IPS-20b (cell line): ENCODE results near the gene IL9.

Source experiments
- H3K27ac ChIP-seq: one replicate; pipeline ENCODE4 v1.5.1; 2013; ENCODE audit warnings: low read length
- H3K27me3 ChIP-seq: 2 replicates; pipeline ENCODE4 v1.6.1; 2013; ENCODE audit warnings: mild to moderate bottlenecking, low read length, inconsistent platforms; ENCODE audit not compliant: insufficient read depth
- H3K36me3 ChIP-seq: 2 replicates; pipeline ENCODE4 v1.6.1; 2013; ENCODE audit warnings: low read depth, mild to moderate bottlenecking, inconsistent platforms, low read length, moderate library complexity; ENCODE audit not compliant: insufficient read depth
- H3K4me1 ChIP-seq: 2 replicates; pipeline ENCODE4 v1.6.1; 2013; ENCODE audit warnings: mild to moderate bottlenecking, control low read depth, inconsistent platforms, low read length, moderate library complexity; ENCODE audit not compliant: insufficient read depth
- H3K4me3 ChIP-seq: 2 replicates; pipeline ENCODE4 v1.5.1; 2013; ENCODE audit warnings: mild to moderate bottlenecking, low read length, inconsistent platforms
- H3K9ac ChIP-seq: 2 replicates; pipeline ENCODE4 v1.6.1; 2013; ENCODE audit warnings: low read depth, mild to moderate bottlenecking, inconsistent platforms, low read length, moderate library complexity
- H3K9me3 ChIP-seq: 2 replicates; pipeline ENCODE4 v1.6.1; 2013; ENCODE audit warnings: mild to moderate bottlenecking, low read depth, low read length, inconsistent platforms; ENCODE audit not compliant: insufficient read depth

Gene IL9

DNA sequence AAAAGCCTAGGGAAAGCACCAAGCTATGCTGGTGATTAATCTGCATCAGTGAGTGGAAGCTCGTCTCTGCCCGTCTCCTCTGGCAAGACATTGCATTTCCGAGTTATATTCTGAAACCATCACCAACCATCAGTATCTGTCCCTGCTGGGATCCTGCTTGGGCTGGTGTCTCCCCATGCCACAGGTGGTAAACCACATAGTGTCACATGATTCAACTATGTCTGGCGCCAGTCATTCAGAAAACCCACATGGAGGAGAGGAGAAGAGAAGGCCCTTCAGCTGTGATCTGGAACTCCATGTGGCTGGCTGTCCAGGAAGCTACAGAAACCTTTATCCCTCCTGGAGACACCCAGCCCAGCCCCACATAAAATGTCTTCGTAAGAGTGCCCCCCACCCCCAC, 4.8 kb downstream of the IL9 start:
- peaks cover 19% of the 10 kb centered on the region for H3K27me3 ChIP-seq
- no peaks in the 10 kb centered on the region for H3K4me1 ChIP-seq
- no peak overlapping the region for H3K27ac ChIP-seq
- no peak overlapping the region for H3K4me3 ChIP-seq
- H3K36me3 ChIP-seq, result no peaks in the 10 kb centered on the region
- no peak overlapping the region for H3K9ac ChIP-seq
- no peaks in the 10 kb centered on the region for H3K9me3 ChIP-seq

DNA sequence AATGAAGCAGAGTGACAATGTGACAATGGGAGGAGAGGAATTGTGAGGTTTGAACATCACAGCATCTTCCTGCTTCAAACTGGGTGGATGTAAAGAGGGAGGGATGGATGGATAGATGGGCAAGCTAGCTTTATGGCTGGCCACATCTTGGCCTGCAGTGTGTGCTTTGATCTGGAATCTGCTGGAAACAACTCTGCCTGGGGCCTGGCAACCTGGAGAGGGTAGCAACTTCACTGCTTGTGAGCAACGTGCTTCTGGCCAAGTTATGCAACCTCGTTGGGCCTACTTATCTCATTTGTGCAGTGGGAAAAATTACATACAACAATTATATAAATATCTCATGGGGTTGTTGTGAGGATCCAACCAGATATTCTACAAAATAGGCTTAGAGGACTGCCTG, 5.3 kb downstream of the IL9 start:
- Histone ChIP-seq H3K27ac (no peak overlapping the region), H3K9ac (no peak overlapping the region), H3K27me3 (peaks cover 19% of the 10 kb centered on the region), H3K4me1 (no peaks in the 10 kb centered on the region), H3K9me3 (no peaks in the 10 kb centered on the region), H3K36me3 (no peaks in the 10 kb centered on the region), H3K4me3 (no peak overlapping the region)

DNA sequence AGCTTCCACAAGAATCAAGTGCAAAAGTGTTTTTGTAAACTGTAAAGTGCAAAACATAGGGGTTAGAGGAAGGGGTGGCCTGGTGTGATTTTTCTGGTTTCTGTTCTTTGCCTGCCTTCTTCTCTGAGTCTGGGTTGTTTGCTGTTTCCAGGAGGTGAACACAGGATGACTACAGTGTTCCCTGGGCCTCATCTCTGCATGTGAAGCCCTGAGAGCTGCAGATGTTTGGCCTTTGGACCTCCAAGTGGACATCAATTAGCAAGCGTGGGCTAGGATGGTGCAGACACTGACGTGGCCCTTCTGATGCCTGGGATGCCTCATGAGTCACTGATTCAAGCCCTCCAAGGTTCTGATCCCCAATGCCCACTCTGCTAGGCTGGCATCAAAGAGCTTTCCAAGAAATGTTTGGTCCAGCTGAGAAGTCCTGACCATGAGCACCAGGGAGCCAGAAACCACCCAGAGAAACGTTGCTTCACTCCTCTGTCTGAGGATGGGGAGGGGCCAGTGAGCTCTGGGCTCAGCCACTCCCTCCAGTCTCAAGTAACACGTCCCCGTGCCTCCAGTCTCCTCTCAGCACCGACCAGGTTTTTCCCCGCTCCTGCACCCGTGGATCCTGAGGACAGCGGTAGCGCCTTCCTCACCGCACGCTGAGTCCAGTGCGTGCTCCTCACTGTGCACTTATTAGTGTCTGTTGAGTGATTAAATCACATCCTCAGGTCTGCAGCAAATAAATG, 7.6 kb downstream of the IL9 start:
- no peak overlapping the region for H3K9ac ChIP-seq
- H3K27me3 ChIP-seq, result peaks cover 19% of the 10 kb centered on the region
- H3K9me3 ChIP-seq, result no peaks in the 10 kb centered on the region
- peak overlapping the region; percentile 33; the same call in 1 of the 2 replicates for H3K4me3 ChIP-seq
- H3K36me3 ChIP-seq, result no peaks in the 10 kb centered on the region
- H3K4me1 ChIP-seq, result no peaks in the 10 kb centered on the region
- no peak overlapping the region for H3K27ac ChIP-seq

DNA sequence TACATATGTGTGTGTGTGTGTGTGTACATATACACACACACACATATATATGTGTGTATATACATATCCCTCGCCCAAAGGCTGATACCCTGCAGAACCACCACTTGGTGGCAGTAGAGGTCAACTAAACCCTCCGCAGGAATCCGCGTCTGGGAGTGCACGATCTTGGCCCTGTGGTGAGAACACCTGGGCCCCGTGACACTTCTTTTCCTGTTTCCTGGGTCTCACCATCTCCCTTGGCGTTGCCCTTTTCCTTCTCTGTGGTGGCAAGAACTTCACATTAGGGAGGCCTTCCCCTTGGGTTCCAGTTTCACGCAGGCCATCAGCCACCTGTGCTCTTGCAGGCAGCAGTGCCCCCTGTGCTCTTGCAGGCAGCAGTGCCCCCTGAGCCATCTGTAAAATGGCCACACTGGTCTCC, 8.2 kb downstream of the IL9 start:
- H3K9me3 ChIP-seq, result no peaks in the 10 kb centered on the region
- no peaks in the 10 kb centered on the region for H3K36me3 ChIP-seq
- no peak overlapping the region for H3K27ac ChIP-seq
- no peak overlapping the region for H3K9ac ChIP-seq
- H3K4me1 ChIP-seq, result no peaks in the 10 kb centered on the region
- H3K27me3 ChIP-seq, result peaks cover 19% of the 10 kb centered on the region
- H3K4me3 ChIP-seq, result peak overlapping the region; percentile 33

DNA sequence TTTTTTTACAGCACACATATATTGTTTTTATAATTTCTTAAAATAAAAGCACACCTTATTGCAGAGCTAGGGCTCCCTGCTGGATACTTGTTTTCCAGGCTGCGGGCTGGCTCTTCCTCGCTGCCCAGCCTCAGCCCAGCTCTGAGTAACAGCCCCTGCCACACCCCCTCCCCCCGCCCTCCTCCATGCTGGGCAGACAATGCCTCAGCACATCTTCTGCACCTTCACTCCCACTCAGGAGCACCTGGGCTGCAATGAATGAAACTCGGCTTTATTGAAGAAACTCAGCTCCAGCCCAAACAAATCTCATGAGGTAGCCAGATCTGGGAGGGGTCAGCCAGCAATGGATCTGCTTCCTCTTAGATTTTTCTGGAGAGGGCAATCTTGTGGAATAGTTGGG, 9.5 kb downstream of the IL9 start:
- no peak overlapping the region for H3K27ac ChIP-seq
- no peaks in the 10 kb centered on the region for H3K9me3 ChIP-seq
- H3K4me1 ChIP-seq, result no peaks in the 10 kb centered on the region
- no peak overlapping the region for H3K9ac ChIP-seq
- peaks cover 19% of the 10 kb centered on the region for H3K27me3 ChIP-seq
- no peak overlapping the region for H3K4me3 ChIP-seq
- H3K36me3 ChIP-seq, result no peaks in the 10 kb centered on the region

DNA sequence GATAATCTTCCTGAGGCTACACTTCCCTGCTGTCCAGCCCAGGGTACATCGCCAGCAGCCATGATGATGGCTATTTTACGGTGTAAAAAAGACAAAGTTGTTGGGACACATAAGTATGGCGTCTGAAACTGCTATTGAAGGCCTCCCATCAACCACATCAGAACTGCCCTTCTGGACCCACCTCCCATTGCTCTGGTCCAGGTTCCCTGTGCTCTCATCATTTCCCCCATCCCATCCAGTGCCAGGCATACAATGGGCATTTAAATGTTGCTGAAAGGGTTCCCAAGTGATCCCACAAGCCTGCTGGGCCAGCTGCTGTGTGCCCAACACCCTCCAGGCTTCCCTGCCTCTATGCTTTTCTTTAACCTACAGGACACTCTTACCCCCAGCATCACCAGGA, 10.6 kb downstream of the IL9 start:
- Histone ChIP-seq H3K27me3 (peaks cover 19% of the 10 kb centered on the region), H3K9me3 (no peaks in the 10 kb centered on the region), H3K4me1 (no peaks in the 10 kb centered on the region), H3K36me3 (no peaks in the 10 kb centered on the region), H3K4me3 (no peak overlapping the region), H3K27ac (no peak overlapping the region), H3K9ac (no peak overlapping the region)

DNA sequence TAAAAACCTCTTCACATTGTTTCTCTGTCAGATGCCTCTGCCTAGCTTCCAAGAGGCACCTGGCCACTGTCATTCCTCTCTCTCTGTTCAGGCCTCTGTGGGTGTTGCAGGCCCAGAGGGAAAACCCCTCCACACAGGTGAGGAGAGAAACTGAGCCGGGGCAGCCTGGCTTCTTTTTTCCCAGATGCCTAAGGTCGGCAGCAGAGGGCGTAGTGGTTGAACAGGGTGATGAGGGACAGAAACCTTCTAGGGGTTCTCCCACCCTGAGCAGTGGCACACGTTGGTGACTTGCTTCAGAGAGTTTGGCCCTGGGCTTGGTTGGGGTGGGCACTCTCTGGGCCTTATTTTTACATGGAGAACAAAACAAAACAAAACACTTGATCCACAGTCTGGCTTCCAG, 12.2 kb downstream of the IL9 start:
- H3K36me3 ChIP-seq, result no peaks in the 10 kb centered on the region
- no peak overlapping the region for H3K27ac ChIP-seq
- no peak overlapping the region for H3K9ac ChIP-seq
- no peaks in the 10 kb centered on the region for H3K9me3 ChIP-seq
- peaks cover 11% of the 10 kb centered on the region for H3K27me3 ChIP-seq
- no peaks in the 10 kb centered on the region for H3K4me1 ChIP-seq
- H3K4me3 ChIP-seq, result no peak overlapping the region

DNA sequence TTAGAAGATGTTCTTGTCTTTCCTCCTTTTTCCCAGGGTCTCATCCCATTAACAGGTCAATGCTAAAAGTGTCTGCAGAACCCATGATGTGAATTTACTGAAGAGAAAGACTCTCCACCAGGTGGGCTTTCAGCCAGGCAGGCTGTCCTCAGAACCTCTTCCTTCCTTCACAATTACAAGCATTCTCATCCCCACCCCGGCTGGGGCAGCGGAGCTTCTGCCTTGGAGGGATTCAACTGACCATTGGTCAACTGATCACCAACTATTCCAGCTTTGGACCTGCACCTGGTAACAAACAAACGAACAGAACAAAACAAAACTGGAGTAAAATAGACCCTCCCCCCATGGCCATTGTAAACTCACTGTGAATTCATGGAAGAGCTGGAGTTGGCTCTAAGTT, 12.6 kb downstream of the IL9 start:
- Histone ChIP-seq H3K4me1 (no peaks in the 10 kb centered on the region), H3K9ac (no peak overlapping the region), H3K4me3 (no peak overlapping the region), H3K36me3 (no peaks in the 10 kb centered on the region), H3K9me3 (no peaks in the 10 kb centered on the region), H3K27me3 (peaks cover 6% of the 10 kb centered on the region), H3K27ac (no peak overlapping the region)

DNA sequence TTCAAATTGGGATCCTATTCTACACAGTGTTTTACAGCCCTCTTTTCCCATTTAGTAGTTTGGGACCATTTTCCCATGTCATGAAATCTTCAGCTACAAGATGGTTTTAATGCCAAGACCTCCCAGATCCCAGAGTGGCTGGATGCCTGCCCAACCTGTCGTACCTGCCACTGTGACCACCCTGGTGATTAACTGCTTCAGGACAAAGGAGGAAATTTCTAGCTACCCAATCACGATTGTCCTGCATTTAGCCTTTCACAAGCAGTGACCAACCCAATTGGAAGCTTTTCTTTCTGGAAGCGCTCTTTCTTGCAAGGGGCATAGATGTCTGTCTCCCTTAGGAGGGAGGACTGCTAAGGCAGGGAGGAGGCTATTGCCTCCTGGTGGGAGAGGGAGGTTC, 13.8 kb downstream of the IL9 start:
- Histone ChIP-seq H3K4me3 (no peak overlapping the region), H3K4me1 (no peaks in the 10 kb centered on the region), H3K9ac (no peak overlapping the region), H3K27ac (no peak overlapping the region), H3K9me3 (no peaks in the 10 kb centered on the region), H3K27me3 (no peaks in the 10 kb centered on the region), H3K36me3 (no peaks in the 10 kb centered on the region)

DNA sequence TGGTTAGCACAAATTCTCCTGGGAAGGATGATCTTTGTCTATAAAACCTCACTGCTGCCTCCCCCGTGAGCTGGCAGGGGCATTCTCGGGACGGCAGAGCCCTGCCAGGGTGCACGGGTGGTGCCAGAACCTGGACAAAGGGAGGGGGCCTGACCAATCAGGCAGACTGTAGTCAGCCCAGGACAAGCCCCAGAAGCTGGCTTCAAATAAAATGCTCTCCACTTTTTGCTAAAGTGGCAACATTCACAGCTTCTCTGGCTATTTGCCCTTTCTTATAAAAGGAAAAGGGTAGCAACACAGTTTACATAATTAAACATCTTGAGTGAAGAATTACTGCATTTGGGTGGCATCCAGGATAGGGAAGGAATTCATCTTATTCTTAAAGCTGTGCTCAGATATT, 14.4 kb downstream of the IL9 start:
- Histone ChIP-seq H3K4me3 (no peak overlapping the region), H3K36me3 (no peaks in the 10 kb centered on the region), H3K27ac (no peak overlapping the region), H3K9me3 (no peaks in the 10 kb centered on the region), H3K4me1 (no peaks in the 10 kb centered on the region), H3K9ac (no peak overlapping the region), H3K27me3 (no peaks in the 10 kb centered on the region)

DNA sequence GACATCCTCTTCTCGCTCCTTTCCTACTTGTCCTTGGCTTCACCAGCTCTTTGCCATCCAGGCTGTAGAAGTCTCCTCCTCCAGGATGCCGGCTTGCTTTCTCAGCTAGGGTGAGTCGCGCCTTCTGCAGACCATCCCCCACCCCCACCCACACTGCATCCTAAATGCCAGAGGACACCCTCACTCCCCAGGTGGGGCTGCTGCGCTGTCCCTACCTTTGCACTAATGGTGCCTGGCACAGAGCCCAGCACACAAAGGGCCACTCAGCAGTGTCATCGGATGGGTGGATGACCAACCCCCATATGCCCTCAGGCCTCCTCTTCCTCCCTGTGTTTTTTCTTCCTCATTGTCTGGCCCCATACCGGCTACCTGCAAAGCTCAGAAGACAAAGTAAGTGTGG, 14.8 kb downstream of the IL9 start:
- Histone ChIP-seq H3K4me3 (no peak overlapping the region), H3K9me3 (no peaks in the 10 kb centered on the region), H3K9ac (no peak overlapping the region), H3K27ac (no peak overlapping the region), H3K27me3 (no peaks in the 10 kb centered on the region), H3K4me1 (no peaks in the 10 kb centered on the region), H3K36me3 (no peaks in the 10 kb centered on the region)

DNA sequence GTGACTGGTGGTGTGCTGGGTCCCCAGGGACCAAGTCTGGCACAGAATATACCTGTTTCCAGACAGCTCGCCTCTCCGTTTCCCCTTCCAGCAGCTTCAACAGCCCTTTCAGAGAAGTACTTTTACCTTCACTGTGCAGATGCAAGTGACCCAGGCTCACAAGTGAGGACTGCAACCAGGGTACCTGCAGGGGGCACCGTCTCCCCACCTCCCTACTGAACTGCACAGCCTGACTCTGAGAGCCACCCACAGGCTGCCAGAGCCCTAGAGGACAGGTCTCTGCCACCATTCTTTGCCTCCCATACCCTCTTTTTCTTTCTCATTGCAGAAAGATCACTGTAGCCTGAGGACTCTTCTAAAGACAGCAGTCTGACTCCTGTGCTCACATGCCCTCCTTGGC, 15.4 kb downstream of the IL9 start:
- Histone ChIP-seq H3K4me1 (no peaks in the 10 kb centered on the region), H3K9ac (no peak overlapping the region), H3K4me3 (no peak overlapping the region), H3K9me3 (no peaks in the 10 kb centered on the region), H3K36me3 (no peaks in the 10 kb centered on the region), H3K27ac (no peak overlapping the region), H3K27me3 (no peaks in the 10 kb centered on the region)
